ENCODE measurements around the gene ZNF653. TPM values are rescaled to one million over a fixed set of nuclear protein-coding genes. Genes with fewer than 3 reads are reported as not detected.

Gene ZNF653
- total and polyA plus RNA-seq, 9 of the 15 experiments (the other 6 are each of a cell fraction or from before 2014, with no cell fraction given) = 1.6 to 8.0 (median 4.2) TPM; not detected in 2

DNA sequence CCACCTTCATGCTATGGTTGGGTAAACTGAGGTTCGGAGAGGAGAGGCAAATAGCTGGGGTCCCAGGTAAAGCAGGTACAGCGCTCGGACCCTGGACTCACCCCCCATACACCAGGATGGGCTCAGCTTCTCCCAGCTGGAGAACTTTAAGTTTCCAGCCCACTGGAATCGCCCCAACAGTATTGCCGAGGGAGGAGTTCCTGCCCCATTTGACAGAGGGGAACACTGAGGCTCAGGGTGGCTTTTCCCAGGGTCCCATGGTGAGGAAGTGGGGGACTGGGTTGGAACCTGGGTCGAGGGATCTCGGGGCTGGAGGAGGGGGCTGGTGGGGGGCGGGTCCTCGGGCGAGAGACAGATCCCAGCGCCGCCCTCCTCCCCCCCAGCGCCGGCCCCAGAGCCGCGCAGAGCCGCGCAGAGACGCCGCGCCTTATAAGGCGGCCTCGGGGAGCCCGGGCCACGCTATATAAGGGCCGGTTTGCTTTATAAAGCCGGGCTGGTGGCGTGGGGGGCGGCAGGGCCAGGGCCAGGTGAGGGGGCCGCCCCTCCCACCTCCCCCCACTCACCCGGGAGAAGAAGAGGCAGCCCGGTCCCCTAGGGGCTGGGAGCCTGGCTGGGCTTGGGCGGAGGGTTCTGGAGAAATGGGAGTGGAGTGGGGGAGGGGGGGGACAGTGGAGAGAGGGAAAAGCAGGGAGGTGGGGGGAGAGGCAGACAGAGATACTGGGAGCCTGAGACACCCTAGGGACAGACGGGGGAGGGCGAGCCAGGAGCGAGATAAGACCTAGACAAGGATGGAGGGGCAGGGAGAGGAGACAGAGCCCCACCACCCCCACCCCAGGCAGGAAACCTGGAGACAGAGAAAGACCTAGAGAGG, 34.1 kb upstream of the ZNF653 start (continued):
- TF ChIP-seq, protein P1, sequence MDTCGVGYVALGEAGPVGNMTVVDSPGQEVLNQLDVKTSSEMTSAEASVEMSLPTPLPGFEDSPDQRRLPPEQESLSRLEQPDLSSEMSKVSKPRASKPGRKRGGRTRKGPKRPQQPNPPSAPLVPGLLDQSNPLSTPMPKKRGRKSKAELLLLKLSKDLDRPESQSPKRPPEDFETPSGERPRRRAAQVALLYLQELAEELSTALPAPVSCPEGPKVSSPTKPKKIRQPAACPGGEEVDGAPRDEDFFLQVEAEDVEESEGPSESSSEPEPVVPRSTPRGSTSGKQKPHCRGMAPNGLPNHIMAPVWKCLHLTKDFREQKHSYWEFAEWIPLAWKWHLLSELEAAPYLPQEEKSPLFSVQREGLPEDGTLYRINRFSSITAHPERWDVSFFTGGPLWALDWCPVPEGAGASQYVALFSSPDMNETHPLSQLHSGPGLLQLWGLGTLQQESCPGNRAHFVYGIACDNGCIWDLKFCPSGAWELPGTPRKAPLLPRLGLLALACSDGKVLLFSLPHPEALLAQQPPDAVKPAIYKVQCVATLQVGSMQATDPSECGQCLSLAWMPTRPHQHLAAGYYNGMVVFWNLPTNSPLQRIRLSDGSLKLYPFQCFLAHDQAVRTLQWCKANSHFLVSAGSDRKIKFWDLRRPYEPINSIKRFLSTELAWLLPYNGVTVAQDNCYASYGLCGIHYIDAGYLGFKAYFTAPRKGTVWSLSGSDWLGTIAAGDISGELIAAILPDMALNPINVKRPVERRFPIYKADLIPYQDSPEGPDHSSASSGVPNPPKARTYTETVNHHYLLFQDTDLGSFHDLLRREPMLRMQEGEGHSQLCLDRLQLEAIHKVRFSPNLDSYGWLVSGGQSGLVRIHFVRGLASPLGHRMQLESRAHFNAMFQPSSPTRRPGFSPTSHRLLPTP (IDR thresholded peaks at IDR 0.05; ENCODE audit: borderline replicate concordance, extremely low read depth, insufficient read length) = no peak
- TF ChIP-seq CXXC5 (CRISPR knock-in tag; IDR thresholded peaks at IDR 0.05) (0 out of 2 replicates have a peak, but pooled peaks have one; percentile 30), POLR2A (conservative IDR thresholded peaks at IDR 0.05) (0 out of 2 replicates have a peak, but pooled peaks have one; percentile 36), LEF1 (IDR thresholded peaks at IDR 0.05) (peak; percentile 28; the same call in 1 of the 2 replicates), PHF8 (IDR thresholded peaks at IDR 0.05; ENCODE audit: borderline replicate concordance, low read length) (peak; percentile 53; the same call in 1 of the 2 replicates), ZNF124 (CRISPR knock-in tag; IDR thresholded peaks at IDR 0.05) (no peak), ZNF717 (CRISPR knock-in tag; IDR thresholded peaks at IDR 0.05) (no peak), RBFOX2 (IDR thresholded peaks at IDR 0.05; ENCODE audit: low read depth, low read length) (peak; percentile 65), TAF15 (IDR thresholded peaks at IDR 0.05; ENCODE audit: low read depth, low read length) (no peak), BCOR (IDR thresholded peaks at IDR 0.05) (peak; percentile 80), MCM7 (IDR thresholded peaks at IDR 0.05) (no peak), EP400 (IDR thresholded peaks at IDR 0.05) (peak; percentile 45; the same call in 1 of the 2 replicates), PTTG1 (tag; IDR thresholded peaks at IDR 0.05; ENCODE audit: low read depth) (no peak), ZNF785 (CRISPR knock-in tag; IDR thresholded peaks at IDR 0.05) (no peak), KDM1A (IDR thresholded peaks at IDR 0.05) (peak; percentile 33 to 57; a peak in 3 of 4 replicates), RBM25 (IDR thresholded peaks at IDR 0.05; ENCODE audit: low read depth, low read length, severe bottlenecking) (peak; percentile 88)
- TF ChIP-seq, protein P2, sequence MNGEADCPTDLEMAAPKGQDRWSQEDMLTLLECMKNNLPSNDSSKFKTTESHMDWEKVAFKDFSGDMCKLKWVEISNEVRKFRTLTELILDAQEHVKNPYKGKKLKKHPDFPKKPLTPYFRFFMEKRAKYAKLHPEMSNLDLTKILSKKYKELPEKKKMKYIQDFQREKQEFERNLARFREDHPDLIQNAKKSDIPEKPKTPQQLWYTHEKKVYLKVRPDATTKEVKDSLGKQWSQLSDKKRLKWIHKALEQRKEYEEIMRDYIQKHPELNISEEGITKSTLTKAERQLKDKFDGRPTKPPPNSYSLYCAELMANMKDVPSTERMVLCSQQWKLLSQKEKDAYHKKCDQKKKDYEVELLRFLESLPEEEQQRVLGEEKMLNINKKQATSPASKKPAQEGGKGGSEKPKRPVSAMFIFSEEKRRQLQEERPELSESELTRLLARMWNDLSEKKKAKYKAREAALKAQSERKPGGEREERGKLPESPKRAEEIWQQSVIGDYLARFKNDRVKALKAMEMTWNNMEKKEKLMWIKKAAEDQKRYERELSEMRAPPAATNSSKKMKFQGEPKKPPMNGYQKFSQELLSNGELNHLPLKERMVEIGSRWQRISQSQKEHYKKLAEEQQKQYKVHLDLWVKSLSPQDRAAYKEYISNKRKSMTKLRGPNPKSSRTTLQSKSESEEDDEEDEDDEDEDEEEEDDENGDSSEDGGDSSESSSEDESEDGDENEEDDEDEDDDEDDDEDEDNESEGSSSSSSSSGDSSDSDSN (IDR thresholded peaks at IDR 0.05; ENCODE audit: borderline replicate concordance in 1 of 2, low read depth in 2 of 2, low read length in 2 of 2) = peak in 1 of 2 experiments; percentile 61; a peak in 1 of 4 replicates
- TF ChIP-seq, protein P3, sequence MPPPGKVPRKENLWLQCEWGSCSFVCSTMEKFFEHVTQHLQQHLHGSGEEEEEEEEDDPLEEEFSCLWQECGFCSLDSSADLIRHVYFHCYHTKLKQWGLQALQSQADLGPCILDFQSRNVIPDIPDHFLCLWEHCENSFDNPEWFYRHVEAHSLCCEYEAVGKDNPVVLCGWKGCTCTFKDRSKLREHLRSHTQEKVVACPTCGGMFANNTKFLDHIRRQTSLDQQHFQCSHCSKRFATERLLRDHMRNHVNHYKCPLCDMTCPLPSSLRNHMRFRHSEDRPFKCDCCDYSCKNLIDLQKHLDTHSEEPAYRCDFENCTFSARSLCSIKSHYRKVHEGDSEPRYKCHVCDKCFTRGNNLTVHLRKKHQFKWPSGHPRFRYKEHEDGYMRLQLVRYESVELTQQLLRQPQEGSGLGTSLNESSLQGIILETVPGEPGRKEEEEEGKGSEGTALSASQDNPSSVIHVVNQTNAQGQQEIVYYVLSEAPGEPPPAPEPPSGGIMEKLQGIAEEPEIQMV (tag; conservative IDR thresholded peaks at IDR 0.05; ENCODE audit: low read depth) = no peak
- TF ChIP-seq, protein P4, sequence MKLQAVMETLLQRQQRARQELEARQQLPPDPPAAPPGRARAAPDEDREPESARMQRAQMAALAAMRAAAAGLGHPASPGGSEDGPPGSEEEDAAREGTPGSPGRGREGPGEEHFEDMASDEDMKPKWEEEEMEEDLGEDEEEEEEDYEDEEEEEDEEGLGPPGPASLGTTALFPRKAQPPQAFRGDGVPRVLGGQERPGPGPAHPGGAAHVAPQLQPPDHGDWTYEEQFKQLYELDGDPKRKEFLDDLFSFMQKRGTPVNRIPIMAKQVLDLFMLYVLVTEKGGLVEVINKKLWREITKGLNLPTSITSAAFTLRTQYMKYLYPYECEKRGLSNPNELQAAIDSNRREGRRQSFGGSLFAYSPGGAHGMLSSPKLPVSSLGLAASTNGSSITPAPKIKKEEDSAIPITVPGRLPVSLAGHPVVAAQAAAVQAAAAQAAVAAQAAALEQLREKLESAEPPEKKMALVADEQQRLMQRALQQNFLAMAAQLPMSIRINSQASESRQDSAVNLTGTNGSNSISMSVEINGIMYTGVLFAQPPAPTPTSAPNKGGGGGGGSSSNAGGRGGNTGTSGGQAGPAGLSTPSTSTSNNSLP (IDR thresholded peaks at IDR 0.05; ENCODE audit: borderline replicate concordance, low read depth, low read length) = no peak

All from K562 (cell line).